Activated T-cell treated with anti-CD3 and anti-CD28 coated beads, Interleukin-2, amount 50 U/mL, for 72 hours (primary cell): Measurements from ENCODE around the gene PLEKHG4B. TPM values are rescaled to one million over a fixed set of nuclear protein-coding genes. Genes with fewer than 3 reads are reported as not detected.

Experiments used
- ATAC-seq, 2 donors: fragments of 150-1000 bp; cut with Tn5 transposase; replicated peaks in 1 of 2; 2 replicates each; pipeline ENCODE4 v1.10.0; 2021; ENCODE audit warnings: moderate library complexity in 2 of 2, mild to moderate bottlenecking in 1 of 2
- DNase-seq, 2 donors: peaks; one replicate each; pipeline ENCODE4 v3.0.0; 2021 to 2022; ENCODE audit warnings: mixed read lengths in 1 of 2
- H3K27ac Mint-ChIP-seq: one replicate; pipeline ENCODE4 v1.8.0; 2022; ENCODE audit warnings: mild to moderate bottlenecking, moderate library complexity, mixed read lengths
- H3K27me3 Mint-ChIP-seq: one replicate; pipeline ENCODE4 v1.8.0; 2022; ENCODE audit warnings: low read depth, mixed read lengths
- H3K36me3 Mint-ChIP-seq, 2 donors: one replicate each; pipeline ENCODE4 v1.8.0; 2022; ENCODE audit warnings: mixed read lengths in 2 of 2, mild to moderate bottlenecking in 1 of 2; ENCODE audit not compliant: insufficient read depth in 2 of 2
- H3K4me1 Mint-ChIP-seq: one replicate; pipeline ENCODE4 v1.8.0; 2022; ENCODE audit warnings: low read depth, mixed read lengths
- H3K4me3 Mint-ChIP-seq, 2 donors: one replicate each; pipeline ENCODE4 v1.8.0; 2022; ENCODE audit warnings: mild to moderate bottlenecking in 2 of 2, mixed read lengths in 2 of 2, moderate library complexity in 2 of 2
- H3K9me3 Mint-ChIP-seq, 2 donors: one replicate each; pipeline ENCODE4 v1.8.0; 2022; ENCODE audit warnings: mixed read lengths in 2 of 2
- total RNA-seq, 2 donors: library from RNA; stranded (reverse); gene quantifications; one replicate each; pipeline ENCODE4 v1.2.3, GENCODE V29; 2022

PLEKHG4B gene
- total RNA-seq, 2 donors from 2014 or later, result not detected

GRCh38 chr5:171801-172331 lies 79.9 kb downstream of the PLEKHG4B start:
- ATAC-seq, result no peak

GRCh38 chr5:172421-172820 lies 80.5 kb downstream of the PLEKHG4B start:
- Mint-ChIP-seq H3K36me3 (no peaks in the 10 kb centered on the region), H3K4me3 (no peak overlapping the region), H3K27ac (no peak overlapping the region), H3K27me3 (no peaks in the 10 kb centered on the region), H3K9me3 (no peaks in the 10 kb centered on the region), H3K4me1 (no peaks in the 10 kb centered on the region)
- DNase-seq, result no peak
- no peak for ATAC-seq

More at GRCh38 chr5:171801-172331, 79.9 kb downstream of the PLEKHG4B start:
- no peaks in the 10 kb centered on the region for H3K9me3 Mint-ChIP-seq
- H3K27me3 Mint-ChIP-seq, result no peaks in the 10 kb centered on the region
- no peaks in the 10 kb centered on the region for H3K4me1 Mint-ChIP-seq
- no peaks in the 10 kb centered on the region for H3K36me3 Mint-ChIP-seq
- no peak overlapping the region for H3K4me3 Mint-ChIP-seq
- H3K27ac Mint-ChIP-seq, result no peak overlapping the region
- no peak for DNase-seq

DNA sequence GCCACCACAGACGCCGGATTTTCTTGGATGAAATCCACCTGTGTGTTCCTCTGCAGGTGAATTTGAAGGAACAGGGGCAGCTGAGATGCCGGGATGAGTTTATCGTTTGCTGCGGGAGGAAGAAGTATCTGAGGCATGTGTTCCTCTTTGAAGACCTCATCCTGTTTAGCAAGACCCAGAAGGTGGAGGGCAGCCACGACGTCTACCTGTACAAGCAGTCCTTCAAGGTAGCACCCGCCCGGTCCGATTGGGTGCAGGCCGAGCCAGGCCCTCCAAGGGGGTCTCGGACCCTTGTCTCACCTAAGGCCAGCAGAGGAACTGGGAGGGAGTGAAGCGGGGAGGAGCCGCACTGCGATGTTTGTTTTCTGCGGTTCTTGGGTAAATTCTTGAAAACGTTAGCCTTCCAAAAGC lies 80.9 kb downstream of the PLEKHG4B start:
- no peaks in the 10 kb centered on the region for H3K27me3 Mint-ChIP-seq
- no peaks in the 10 kb centered on the region for H3K4me1 Mint-ChIP-seq
- H3K27ac Mint-ChIP-seq, result no peak overlapping the region
- no peaks in the 10 kb centered on the region for H3K9me3 Mint-ChIP-seq
- DNase-seq (no peak), ATAC-seq (no peak)
- H3K36me3 Mint-ChIP-seq, result no peaks in the 10 kb centered on the region
- no peak overlapping the region for H3K4me3 Mint-ChIP-seq

GRCh38 chr5:173392-174290 lies 81.7 kb downstream of the PLEKHG4B start:
- Mint-ChIP-seq H3K36me3 (no peaks in the 10 kb centered on the region), H3K4me3 (no peak overlapping the region), H3K9me3 (no peaks in the 10 kb centered on the region), H3K27me3 (no peaks in the 10 kb centered on the region), H3K27ac (no peak overlapping the region), H3K4me1 (no peaks in the 10 kb centered on the region)
- DNase-seq (no peak), ATAC-seq (no peak)

- Mint-ChIP-seq H3K36me3 (no peaks in the 10 kb centered on the region), H3K4me1 (no peaks in the 10 kb centered on the region), H3K4me3 (no peak overlapping the region)
Measured at GRCh38 chr5:174291-174600, 82.3 kb downstream of the PLEKHG4B start.

DNA sequence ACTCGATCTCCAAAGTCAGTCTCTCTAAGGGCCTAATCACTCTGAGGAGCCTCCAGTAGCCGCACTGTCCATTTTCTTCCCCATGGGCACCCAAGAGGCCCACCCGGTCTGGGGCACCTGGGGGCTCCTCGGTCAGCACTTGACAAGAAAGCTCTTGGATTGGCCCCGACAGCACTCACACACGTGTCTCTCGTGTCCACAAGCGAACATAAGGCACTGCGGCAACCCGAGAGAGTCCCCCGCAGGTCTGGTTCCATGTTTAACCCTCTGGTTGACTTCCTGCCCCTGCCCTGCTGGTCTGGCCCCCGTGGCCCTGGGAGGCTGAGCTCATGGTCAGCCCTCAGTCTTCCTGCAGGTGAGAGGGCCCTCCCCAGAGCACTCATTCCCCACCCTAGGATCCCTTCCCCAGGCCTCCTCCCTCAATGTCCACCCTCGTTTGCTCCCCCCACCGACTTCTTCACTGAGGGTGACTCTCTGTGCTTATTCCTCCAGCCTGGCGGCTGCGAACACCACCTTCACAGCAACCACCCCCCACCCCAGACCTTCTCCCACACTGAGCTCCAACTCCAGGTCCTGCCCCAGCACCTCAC lies 83.0 kb downstream of the PLEKHG4B start:
- DNase-seq, result no peak
- Mint-ChIP-seq H3K27me3 (no peaks in the 10 kb centered on the region), H3K4me1 (no peaks in the 10 kb centered on the region), H3K27ac (no peak overlapping the region), H3K9me3 (no peaks in the 10 kb centered on the region), H3K36me3 (no peaks in the 10 kb centered on the region), H3K4me3 (no peak overlapping the region)
- ATAC-seq, result no peak

More at GRCh38 chr5:174291-174600, 82.3 kb downstream of the PLEKHG4B start:
- DNase-seq (no peak), ATAC-seq (no peak)
- H3K27ac Mint-ChIP-seq, result no peak overlapping the region
- H3K27me3 Mint-ChIP-seq, result no peaks in the 10 kb centered on the region
- no peaks in the 10 kb centered on the region for H3K9me3 Mint-ChIP-seq

GRCh38 chr5:176296-176823 lies 84.4 kb downstream of the PLEKHG4B start:
- Mint-ChIP-seq H3K9me3 (no peaks in the 10 kb centered on the region), H3K4me3 (no peak overlapping the region), H3K4me1 (no peaks in the 10 kb centered on the region), H3K27ac (no peak overlapping the region), H3K27me3 (no peaks in the 10 kb centered on the region), H3K36me3 (no peaks in the 10 kb centered on the region)
- ATAC-seq, result no peak
- no peak for DNase-seq

DNA sequence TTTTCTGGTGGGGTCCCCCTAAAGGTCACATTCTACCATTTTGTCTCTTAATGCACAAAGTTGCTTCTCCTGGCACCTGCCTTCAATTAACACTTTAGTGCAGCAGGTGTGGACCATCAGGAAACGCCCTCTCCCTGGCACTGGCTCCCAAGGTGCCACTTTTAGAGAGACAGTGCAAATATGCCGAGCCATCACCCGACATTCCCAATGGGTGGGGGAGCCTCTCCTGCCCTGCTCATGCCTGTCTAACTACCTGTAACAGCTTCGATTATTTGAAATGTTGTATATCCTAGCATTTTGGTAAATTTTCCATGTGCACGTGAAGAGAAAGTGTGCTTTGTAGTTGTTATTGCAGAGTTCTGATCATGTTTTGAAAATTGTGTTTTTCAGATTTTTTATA lies 86.1 kb downstream of the PLEKHG4B start:
- Mint-ChIP-seq H3K4me3 (no peak overlapping the region), H3K27me3 (no peaks in the 10 kb centered on the region), H3K4me1 (no peaks in the 10 kb centered on the region), H3K36me3 (no peaks in the 10 kb centered on the region), H3K27ac (no peak overlapping the region), H3K9me3 (no peaks in the 10 kb centered on the region)
- no peak for DNase-seq
- ATAC-seq, result no peak

DNA sequence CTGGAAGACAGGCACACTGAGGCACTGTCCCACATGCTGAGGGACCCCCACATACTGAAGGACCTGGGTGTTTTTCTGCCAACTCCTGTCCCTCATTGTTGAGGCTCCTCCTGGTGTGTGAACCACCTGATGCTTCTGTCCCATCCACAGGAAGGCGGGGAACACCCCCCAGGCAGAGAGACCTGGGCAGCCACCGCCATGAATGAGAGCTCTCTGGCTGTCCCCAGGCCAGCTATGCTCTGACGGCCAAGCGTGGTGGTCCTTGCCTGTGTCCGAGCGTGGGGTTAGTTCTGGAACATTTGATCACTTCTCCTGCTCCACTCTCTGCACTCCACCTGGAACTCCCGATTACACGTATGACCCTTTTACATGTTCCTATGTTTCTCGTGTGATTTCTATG lies 87.4 kb downstream of the PLEKHG4B start:
- no peak overlapping the region for H3K4me3 Mint-ChIP-seq
- H3K4me1 Mint-ChIP-seq, result no peaks in the 10 kb centered on the region
- DNase-seq (no peak), ATAC-seq (no peak)
- no peaks in the 10 kb centered on the region for H3K36me3 Mint-ChIP-seq
- H3K9me3 Mint-ChIP-seq, result no peaks in the 10 kb centered on the region
- H3K27me3 Mint-ChIP-seq, result no peaks in the 10 kb centered on the region
- H3K27ac Mint-ChIP-seq, result no peak overlapping the region

DNA sequence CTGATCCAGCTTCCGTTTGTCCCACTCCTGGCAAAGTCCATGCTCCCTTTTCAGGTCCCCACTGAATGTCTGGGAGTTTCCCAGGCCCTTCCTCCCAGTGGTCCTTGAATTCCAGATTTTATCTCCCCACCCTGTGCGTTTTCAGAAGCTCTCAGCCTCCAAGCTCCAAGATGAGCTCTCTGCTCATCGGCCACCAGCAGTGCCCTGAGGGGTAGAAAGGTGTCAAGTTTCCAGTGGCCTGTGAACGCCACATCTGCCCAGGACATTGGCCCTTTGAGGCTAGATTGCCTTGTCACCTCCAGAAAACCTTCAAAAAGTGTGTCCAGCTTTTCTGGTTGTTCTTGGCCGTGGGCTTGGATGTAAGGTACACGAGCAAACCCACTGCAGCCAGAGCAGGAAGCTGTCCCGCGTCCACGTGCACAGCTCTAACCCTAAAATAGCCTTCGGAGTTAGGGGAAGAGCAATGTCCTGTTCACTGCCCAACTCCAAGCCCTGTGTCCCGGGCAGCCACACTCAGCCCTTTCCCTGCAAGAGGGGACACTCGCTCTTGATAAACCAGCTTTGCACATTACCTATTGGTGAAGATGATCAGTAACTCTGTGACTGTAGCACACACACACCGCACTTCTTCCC lies 88.4 kb downstream of the PLEKHG4B start:
- Mint-ChIP-seq H3K27me3 (no peaks in the 10 kb centered on the region), H3K27ac (no peak overlapping the region), H3K36me3 (no peaks in the 10 kb centered on the region), H3K4me1 (no peaks in the 10 kb centered on the region), H3K9me3 (no peaks in the 10 kb centered on the region), H3K4me3 (no peak overlapping the region)
- no peak for DNase-seq
- no peak for ATAC-seq

DNA sequence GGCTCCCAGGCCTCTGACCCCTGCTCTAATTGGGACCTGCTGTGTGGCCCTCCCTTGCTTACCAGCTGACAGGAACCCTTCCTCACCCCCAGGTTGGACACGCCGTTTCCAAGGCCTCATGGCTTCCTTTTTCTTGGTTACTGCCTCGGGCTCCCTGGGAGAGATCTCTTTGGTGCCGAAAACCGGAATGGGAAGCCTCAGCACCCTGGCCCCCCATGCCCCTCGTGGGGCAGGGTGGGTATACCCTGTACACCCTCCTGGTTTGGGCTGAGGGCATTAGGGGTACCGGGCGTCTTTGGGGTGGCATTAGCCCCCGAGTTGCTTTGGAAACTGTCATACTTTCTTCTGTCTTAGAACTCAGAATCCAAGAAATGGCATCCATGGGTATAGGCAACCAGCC lies 89.2 kb downstream of the PLEKHG4B start:
- H3K9me3 Mint-ChIP-seq, result no peaks in the 10 kb centered on the region
- no peaks in the 10 kb centered on the region for H3K36me3 Mint-ChIP-seq
- ATAC-seq (no peak), DNase-seq (no peak)
- H3K4me1 Mint-ChIP-seq, result no peaks in the 10 kb centered on the region
- H3K4me3 Mint-ChIP-seq, result no peak overlapping the region
- H3K27me3 Mint-ChIP-seq, result no peaks in the 10 kb centered on the region
- no peak overlapping the region for H3K27ac Mint-ChIP-seq

- Mint-ChIP-seq H3K4me3 (no peak overlapping the region), H3K27me3 (no peaks in the 10 kb centered on the region), H3K9me3 (no peaks in the 10 kb centered on the region), H3K36me3 (no peaks in the 10 kb centered on the region), H3K27ac (no peak overlapping the region), H3K4me1 (no peaks in the 10 kb centered on the region)
- ATAC-seq, result no peak
- DNase-seq, result no peak
Measured at GRCh38 chr5:181566-181965, 89.6 kb downstream of the PLEKHG4B start.

- H3K27me3 Mint-ChIP-seq, result no peaks in the 10 kb centered on the region
- no peak for DNase-seq
- H3K9me3 Mint-ChIP-seq, result no peaks in the 10 kb centered on the region
- no peaks in the 10 kb centered on the region for H3K4me1 Mint-ChIP-seq
- no peaks in the 10 kb centered on the region for H3K36me3 Mint-ChIP-seq
- ATAC-seq, result no peak
- H3K27ac Mint-ChIP-seq, result no peak overlapping the region
- no peak overlapping the region for H3K4me3 Mint-ChIP-seq
Measured at GRCh38 chr5:182126-182525, 90.2 kb downstream of the PLEKHG4B start.
